K562 (cell line): ENCODE results near the gene GPATCH3. TPM values are rescaled to one million over a fixed set of nuclear protein-coding genes. Genes with fewer than 3 reads are reported as not detected.

Experiments
- ATAC-seq: fragments of 200-7000 bp; cut with Tn5 transposase; 3 replicates; pipeline ENCODE4 v1.9.1; 2020; ENCODE audit warnings: moderate library complexity
- BruUV-seq: library from RNA; stranded (reverse); fragments of 400-500 nt; replicated peaks from 2 replicates; lab custom pipeline; 2021; lab: Mats Ljungman, UMichigan
- CTCF ChIA-PET: fragments of 300-600 bp; formaldehyde crosslinking; extraction: SDS; loops from one replicate; lab custom pipeline; 2021; ENCODE audit warnings: low intra/inter-chr PET ratio; lab: Yijun Ruan, JAX
- POLR2A ChIA-PET: fragments of 300-600, 350-650 bp; sonication (Branson Sonifier 250); formaldehyde crosslinking; extraction: SDS; loops from one replicate; lab custom pipeline; 2021; ENCODE audit warnings: antibody characterized with exemption, inconsistent platforms; lab: Yijun Ruan, JAX
- DNase-seq, 4 experiments: peaks; one replicate each; pipeline versions ENCODE4 v3.0.0 to v3.0.0-alpha.2; 2011 to 2018; ENCODE audit warnings: low spot score in 3 of 4, mixed read lengths in 3 of 4; ENCODE audit errors: extremely low read depth in 1 of 4
- FAIRE-seq: peaks from 2 replicates; lab custom pipeline; 2011; peaks lifted over from hg19 to GRCh38; lab: Jason Lieb, UNC
- H2AFZ ChIP-seq: 2 replicates; pipeline ENCODE4 v1.6.0; 2011; ENCODE audit warnings: low read depth, low read length, control low read depth, inconsistent platforms
- H3K27ac ChIP-seq: fragments of 200-600 bp; 3 replicates; pipeline ENCODE4 v1.8.0; 2011; ENCODE audit warnings: low read depth, mild to moderate bottlenecking, control low read depth, inconsistent platforms, low read length, moderate library complexity, mixed read lengths; ENCODE audit errors: extremely low read depth
- H3K27me3 ChIP-seq, 2 experiments: fragments of 300-600 bp in 1 of 2; 2 replicates in 1 of 2; 3 replicates in 1 of 2; pipeline versions ENCODE4 v1.6.0 to v1.8.0; 2011; ENCODE audit warnings: inconsistent platforms in 2 of 2, low read length in 2 of 2, mild to moderate bottlenecking in 1 of 2, mixed read lengths in 1 of 2, moderate library complexity in 1 of 2; ENCODE audit not compliant: control insufficient read depth in 2 of 2, insufficient read depth in 2 of 2
- H3K36me3 ChIP-seq: fragments of 300-600 bp; 3 replicates; pipeline ENCODE4 v1.8.0; 2011; ENCODE audit warnings: mild to moderate bottlenecking, low read length, inconsistent platforms; ENCODE audit not compliant: control insufficient read depth, insufficient read depth
- H3K4me1 ChIP-seq, 2 experiments: fragments of 200-600 bp in 1 of 2; replicated peaks in 1 of 2; 2 replicates in 1 of 2; 3 replicates in 1 of 2; pipeline versions ENCODE4 v1.5.1 to v1.8.0; 2011; ENCODE audit warnings: inconsistent platforms in 2 of 2, low read length in 2 of 2, mild to moderate bottlenecking in 1 of 2, mixed read lengths in 1 of 2, moderate library complexity in 1 of 2; ENCODE audit not compliant: control insufficient read depth in 2 of 2, insufficient read depth in 2 of 2
- H3K4me2 ChIP-seq: 2 replicates; pipeline ENCODE4 v1.6.1; 2011; ENCODE audit warnings: low read length, control low read depth, inconsistent platforms, mixed read lengths; ENCODE audit not compliant: insufficient read depth
- H3K4me3 ChIP-seq: fragments of 200-600 bp; sonication (generic), shearing (Covaris generic); 2 replicates; pipeline ENCODE4 v1.5.1; 2016; ENCODE audit warnings: control low read depth, inconsistent platforms
- H3K79me2 ChIP-seq: fragments of 200-600 bp; 3 replicates; pipeline ENCODE4 v1.8.0; 2011; ENCODE audit warnings: low read length, inconsistent platforms; ENCODE audit not compliant: control insufficient read depth, insufficient read depth
- H3K9ac ChIP-seq, 2 experiments: 2 replicates each; pipeline versions ENCODE4 v1.6.0 to v1.6.1; 2011; ENCODE audit warnings: low read depth in 2 of 2, low read length in 2 of 2, control low read depth in 1 of 2, inconsistent platforms in 1 of 2, mild to moderate bottlenecking in 1 of 2, mixed read lengths in 1 of 2; ENCODE audit not compliant: insufficient read depth in 1 of 2
- H3K9me1 ChIP-seq: one replicate; pipeline ENCODE4 v1.6.0; 2011; ENCODE audit warnings: inconsistent platforms, mild to moderate bottlenecking, low read length, moderate library complexity; ENCODE audit not compliant: control insufficient read depth, insufficient read depth
- H3K9me3 ChIP-seq: replicated peaks from 2 replicates; pipeline ENCODE4 v1.5.1; 2011; ENCODE audit warnings: low read depth, low read length, inconsistent platforms; ENCODE audit not compliant: control insufficient read depth, insufficient read depth
- H4K20me1 ChIP-seq: replicated peaks from 2 replicates; pipeline ENCODE4 v1.6.1; 2011; ENCODE audit warnings: low read length, inconsistent platforms, mixed read lengths; ENCODE audit not compliant: control insufficient read depth, insufficient read depth
- ARHGAP35 ChIP-seq: fragments of 450-650 bp; IDR thresholded peaks from 2 replicates; pipeline ENCODE4 v1.6.1; 2018; ENCODE audit not compliant: partially characterized antibody
- CHD2 ChIP-seq: IDR thresholded peaks from 2 replicates; pipeline ENCODE4 v1.6.1; 2011; ENCODE audit warnings: low read depth, low read length
- CREM ChIP-seq: IDR thresholded peaks from 2 replicates; pipeline ENCODE4 v1.6.1; 2014; ENCODE audit warnings: antibody characterized with exemption, low read depth
- ERF ChIP-seq: fragments of 450-650 bp; formaldehyde crosslinking; IDR thresholded peaks from 2 replicates; pipeline ENCODE4 v1.4.0; 2020; ENCODE audit warnings: mild to moderate bottlenecking, mixed read lengths
- FOXJ2 ChIP-seq: fragments of 200-800 bp; sonication (Bioruptor generic); IDR thresholded peaks from 2 replicates; pipeline ENCODE4 v1.6.1; 2016; ENCODE audit warnings: missing genetic modification characterization, missing compliant biosample characterization
- KDM1A ChIP-seq, 2 experiments: fragments of 450-650 bp; IDR thresholded peaks; 2 replicates each; pipeline ENCODE4 v1.6.1; 2016; ENCODE audit warnings: mild to moderate bottlenecking in 2 of 2
- KLF1 ChIP-seq: fragments of 450-650 bp; IDR thresholded peaks from 2 replicates; pipeline ENCODE4 v1.6.1; 2016; ENCODE audit warnings: missing genetic modification characterization, missing compliant biosample characterization
- PHF8 ChIP-seq: fragments of 200-600 bp; sonication (generic); IDR thresholded peaks from 2 replicates; pipeline ENCODE4 v1.6.1; 2012; ENCODE audit warnings: mixed run types, mild to moderate bottlenecking, inconsistent platforms, low read length, moderate library complexity, borderline replicate concordance
- XRCC5 ChIP-seq: fragments of 200-400 bp; formaldehyde crosslinking; IDR thresholded peaks from 2 replicates; pipeline ENCODE4 v1.6.1; 2017; ENCODE audit warnings: low read depth, mild to moderate bottlenecking, low read length
- ZBED1 ChIP-seq: IDR thresholded peaks from 2 replicates; pipeline ENCODE4 v1.6.1; 2014
- ZNF12 ChIP-seq: sonication (generic); formaldehyde crosslinking; IDR thresholded peaks from 2 replicates; pipeline ENCODE4 v1.4.0; 2020; ENCODE audit warnings: mild to moderate bottlenecking, missing genetic modification reagents
- ZNF398 ChIP-seq: fragments of 250-450 bp; sonication (Bioruptor Pico); IDR thresholded peaks from 2 replicates; pipeline ENCODE4 v1.8.0; 2021; ENCODE audit warnings: moderate library complexity, mild to moderate bottlenecking, inconsistent platforms
- ZNF407 ChIP-seq: fragments of 450-650 bp; IDR thresholded peaks from 2 replicates; pipeline ENCODE4 v1.6.1; 2016; ENCODE audit warnings: low read depth
- ZNF668 ChIP-seq: fragments of 250-450 bp; sonication (Bioruptor Pico); IDR thresholded peaks from 2 replicates; pipeline ENCODE4 v1.8.0; 2022; ENCODE audit warnings: mild to moderate bottlenecking, inconsistent platforms
- ZNF77 ChIP-seq: fragments of 250-450 bp; sonication (Bioruptor Pico); IDR thresholded peaks from 2 replicates; pipeline ENCODE4 v1.5.0; 2020
- WGBS: fragments of 100-300 bp; shearing (Covaris generic); methylation state at CpG from one replicate; pipeline ENCODE4 v1.1.6; 2016; ENCODE audit warnings: low coverage, mixed read lengths; ENCODE audit not compliant: insufficient coverage; ENCODE audit errors: missing lambda C conversion rate; 5-methylcytosine and 5-hydroxymethylcytosine counted together
- in situ Hi-C: fragments of 300-500 bp; cut with MboI; formaldehyde crosslinking; loops from 4 replicates; pipeline ENCODE4 v1.15.0; 2018; ENCODE audit warnings: inconsistent platforms, mixed read lengths
- intact Hi-C: fragments of 100-400 bp; cut with micrococcal nuclease; formaldehyde crosslinking; loops from 2 replicates; pipeline ENCODE4 v1.14.2; 2022
- polyA plus RNA-seq, 8 experiments: library from polyadenylated mRNA; depleted of rRNA in 4 of 8; stranded (reverse) in 5 of 8; unstranded in 3 of 8; fragments of >200 nt; fragmentation: Nextera tagmentation in 2 of 8; fragmentation: Illumina TruSeq in 1 of 8; extraction: Ambion mirVana in 2 of 8; extraction: Trizol in 1 of 8; gene quantifications; 2 replicates each; pipeline versions ENCODE4 v1.2.1 to v1.2.3, GENCODE V29; 2011 to 2014; ENCODE audit warnings: inconsistent platforms in 1 of 8, missing spikeins in 1 of 8
- total RNA-seq, 7 experiments: library from RNA; depleted of rRNA in 6 of 7; stranded (reverse); fragments of >200 nt in 6 of 7; fragmentation: Illumina TruSeq in 2 of 7; extraction: Trizol in 2 of 7; gene quantifications; 2 replicates each; pipeline versions ENCODE4 v1.2.1 to v1.2.3, GENCODE V29; 2011 to 2021; ENCODE audit warnings: low replicate concordance in 1 of 7

The GPATCH3 gene
- total and polyA plus RNA-seq, 9 of the 15 experiments (the other 6 are each of a cell fraction or from before 2014, with no cell fraction given) = 1.6 to 23.0 (median 13.3) TPM

GRCh38 chr1:26949926-26950319 is 49.7 kb upstream of the GPATCH3 start:
- no TSS peak for BruUV-seq
- Histone ChIP-seq H4K20me1 (no peaks in the 10 kb centered on the region), H3K4me2 (no peak overlapping the region), H3K9ac (peak overlapping the region in 1 of 2 experiments; percentile 72; a peak in 2 of 4 replicates), H3K27me3 (no peaks in the 10 kb centered on the region), H3K4me3 (no peak overlapping the region), H3K4me1 (peaks cover 22 to 28% of the 10 kb centered on the region in 2 experiments; a peak in 4 of 5 replicates), H3K9me3 (no peaks in the 10 kb centered on the region; the same call in 1 of the 2 replicates), H3K79me2 (no peaks in the 10 kb centered on the region), H3K27ac (no peak overlapping the region), H2AFZ (no peak overlapping the region), H3K9me1 (peaks cover 4% of the 10 kb centered on the region), H3K36me3 (peaks cover 24% of the 10 kb centered on the region; the same call in 2 of the 3 replicates)
- intact Hi-C loops = no loop called here
- FAIRE-seq (no peak), ATAC-seq (no peak), DNase-seq (no peak)
- ChIA-PET CTCF (no interaction called here), POLR2A (interaction anchor here (0.5 to 1.5 kb wide), 6 partner anchors 8 to 203 kb away, joined by 3 to 6 read pairs (median 4); no protein-coding TSS in a partner anchor)
- 50% methylated on average over 3 of the region's 3 CpGs for WGBS
- in situ Hi-C loops = no loop called here
- TF ChIP-seq ZNF77 (CRISPR knock-in tag) (no peak), ERF (CRISPR knock-in tag) (no peak), ZBED1 (no peak), CHD2 (no peak), ZNF407 (no peak), KLF1 (no peak), ZNF668 (CRISPR knock-in tag) (no peak), ZNF12 (CRISPR knock-in tag) (no peak), ARHGAP35 (no peak), PHF8 (no peak), KDM1A (IDR thresholded peaks at IDR 0.05) (no peak), XRCC5 (no peak), CREM (no peak), FOXJ2 (tag) (no peak), ZNF398 (CRISPR knock-in tag) (no peak)
